HEK293 (cell line): ENCODE data around the gene VPS18.

Source experiments
- KLF1 ChIP-seq: fragments of 450-650 bp; formaldehyde crosslinking; IDR thresholded peaks from 2 replicates; pipeline ENCODE4 v1.5.1; 2016; ENCODE audit warnings: missing biosample characterization, missing genetic modification characterization
- SCRT1 ChIP-seq: fragments of 450-650 bp; formaldehyde crosslinking; IDR thresholded peaks from 2 replicates; pipeline ENCODE4 v1.5.1; 2016; ENCODE audit warnings: missing biosample characterization, missing genetic modification characterization, borderline replicate concordance
- TCF7L2 ChIP-seq: IDR thresholded peaks from 2 replicates; pipeline ENCODE4 v1.6.1; 2011; ENCODE audit warnings: low read depth, mild to moderate bottlenecking, inconsistent platforms, low read length, moderate library complexity, borderline replicate concordance
- ZBTB7A ChIP-seq: fragments of 450-650 bp; formaldehyde crosslinking; IDR thresholded peaks from 2 replicates; pipeline ENCODE4 v1.5.1; 2016; ENCODE audit warnings: low read depth, missing biosample characterization, missing genetic modification characterization
- ZBTB8A ChIP-seq: fragments of 450-650 bp; formaldehyde crosslinking; IDR thresholded peaks from 2 replicates; pipeline ENCODE4 v1.5.1; 2016; ENCODE audit warnings: missing biosample characterization, missing genetic modification characterization
- ZNF174 ChIP-seq: fragments of 450-650 bp; formaldehyde crosslinking; IDR thresholded peaks from 2 replicates; pipeline ENCODE4 v1.5.0; 2017; ENCODE audit warnings: missing biosample characterization, mild to moderate bottlenecking, missing genetic modification characterization
- ZNF341 ChIP-seq: fragments of 450-650 bp; formaldehyde crosslinking; IDR thresholded peaks from 2 replicates; pipeline ENCODE4; 2016; ENCODE audit warnings: low read depth, missing biosample characterization, missing genetic modification characterization
- ZNF350 ChIP-seq: fragments of 450-650 bp; formaldehyde crosslinking; IDR thresholded peaks from 2 replicates; pipeline ENCODE4 v1.5.0; 2017; ENCODE audit warnings: missing biosample characterization, mild to moderate bottlenecking, missing genetic modification characterization
- ZNF510 ChIP-seq: fragments of 450-650 bp; formaldehyde crosslinking; IDR thresholded peaks from 2 replicates; pipeline ENCODE4 v1.5.1; 2018; ENCODE audit warnings: mild to moderate bottlenecking, missing genetic modification characterization, missing biosample characterization; ENCODE audit not compliant: insufficient replicate concordance
- TF ChIP-seq, protein P1 (sequence below): fragments of 450-650 bp; formaldehyde crosslinking; IDR thresholded peaks from 2 replicates; pipeline ENCODE4 v1.5.1; 2016; ENCODE audit warnings: missing biosample characterization, missing genetic modification characterization
- TF ChIP-seq, protein P2 (sequence below): fragments of 450-650 bp; formaldehyde crosslinking; IDR thresholded peaks from 2 replicates; pipeline ENCODE4 v1.5.1; 2016; ENCODE audit warnings: missing biosample characterization, missing genetic modification characterization
- TF ChIP-seq, protein P3 (sequence below): fragments of 450-650 bp; formaldehyde crosslinking; IDR thresholded peaks from 2 replicates; pipeline ENCODE4 v1.5.1; 2016; ENCODE audit warnings: missing biosample characterization, missing genetic modification characterization

DNA sequence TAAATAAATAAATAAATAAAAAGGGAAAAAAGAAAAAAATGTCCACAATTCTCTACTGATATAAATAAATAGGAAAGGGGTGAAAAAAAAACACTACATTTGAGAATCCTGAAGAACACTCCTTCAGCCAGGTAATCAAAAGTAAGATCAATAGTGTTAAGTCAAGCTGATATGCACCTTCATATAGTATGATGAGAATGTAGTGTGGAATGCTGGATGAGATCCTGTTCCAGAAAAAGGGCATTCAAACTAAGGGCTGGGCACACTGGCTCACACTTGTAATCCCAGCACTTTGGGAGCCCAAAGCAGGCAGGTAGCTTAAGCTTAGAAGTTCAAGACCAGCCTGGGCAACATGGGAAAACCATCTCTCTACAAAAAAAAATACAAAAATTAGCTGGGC lies 5.1 kb upstream of the VPS18 start:
- TF ChIP-seq, protein P1, sequence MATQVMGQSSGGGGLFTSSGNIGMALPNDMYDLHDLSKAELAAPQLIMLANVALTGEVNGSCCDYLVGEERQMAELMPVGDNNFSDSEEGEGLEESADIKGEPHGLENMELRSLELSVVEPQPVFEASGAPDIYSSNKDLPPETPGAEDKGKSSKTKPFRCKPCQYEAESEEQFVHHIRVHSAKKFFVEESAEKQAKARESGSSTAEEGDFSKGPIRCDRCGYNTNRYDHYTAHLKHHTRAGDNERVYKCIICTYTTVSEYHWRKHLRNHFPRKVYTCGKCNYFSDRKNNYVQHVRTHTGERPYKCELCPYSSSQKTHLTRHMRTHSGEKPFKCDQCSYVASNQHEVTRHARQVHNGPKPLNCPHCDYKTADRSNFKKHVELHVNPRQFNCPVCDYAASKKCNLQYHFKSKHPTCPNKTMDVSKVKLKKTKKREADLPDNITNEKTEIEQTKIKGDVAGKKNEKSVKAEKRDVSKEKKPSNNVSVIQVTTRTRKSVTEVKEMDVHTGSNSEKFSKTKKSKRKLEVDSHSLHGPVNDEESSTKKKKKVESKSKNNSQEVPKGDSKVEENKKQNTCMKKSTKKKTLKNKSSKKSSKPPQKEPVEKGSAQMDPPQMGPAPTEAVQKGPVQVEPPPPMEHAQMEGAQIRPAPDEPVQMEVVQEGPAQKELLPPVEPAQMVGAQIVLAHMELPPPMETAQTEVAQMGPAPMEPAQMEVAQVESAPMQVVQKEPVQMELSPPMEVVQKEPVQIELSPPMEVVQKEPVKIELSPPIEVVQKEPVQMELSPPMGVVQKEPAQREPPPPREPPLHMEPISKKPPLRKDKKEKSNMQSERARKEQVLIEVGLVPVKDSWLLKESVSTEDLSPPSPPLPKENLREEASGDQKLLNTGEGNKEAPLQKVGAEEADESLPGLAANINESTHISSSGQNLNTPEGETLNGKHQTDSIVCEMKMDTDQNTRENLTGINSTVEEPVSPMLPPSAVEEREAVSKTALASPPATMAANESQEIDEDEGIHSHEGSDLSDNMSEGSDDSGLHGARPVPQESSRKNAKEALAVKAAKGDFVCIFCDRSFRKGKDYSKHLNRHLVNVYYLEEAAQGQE (tag by site-specific recombination): no peak
- TF ChIP-seq, protein P2, sequence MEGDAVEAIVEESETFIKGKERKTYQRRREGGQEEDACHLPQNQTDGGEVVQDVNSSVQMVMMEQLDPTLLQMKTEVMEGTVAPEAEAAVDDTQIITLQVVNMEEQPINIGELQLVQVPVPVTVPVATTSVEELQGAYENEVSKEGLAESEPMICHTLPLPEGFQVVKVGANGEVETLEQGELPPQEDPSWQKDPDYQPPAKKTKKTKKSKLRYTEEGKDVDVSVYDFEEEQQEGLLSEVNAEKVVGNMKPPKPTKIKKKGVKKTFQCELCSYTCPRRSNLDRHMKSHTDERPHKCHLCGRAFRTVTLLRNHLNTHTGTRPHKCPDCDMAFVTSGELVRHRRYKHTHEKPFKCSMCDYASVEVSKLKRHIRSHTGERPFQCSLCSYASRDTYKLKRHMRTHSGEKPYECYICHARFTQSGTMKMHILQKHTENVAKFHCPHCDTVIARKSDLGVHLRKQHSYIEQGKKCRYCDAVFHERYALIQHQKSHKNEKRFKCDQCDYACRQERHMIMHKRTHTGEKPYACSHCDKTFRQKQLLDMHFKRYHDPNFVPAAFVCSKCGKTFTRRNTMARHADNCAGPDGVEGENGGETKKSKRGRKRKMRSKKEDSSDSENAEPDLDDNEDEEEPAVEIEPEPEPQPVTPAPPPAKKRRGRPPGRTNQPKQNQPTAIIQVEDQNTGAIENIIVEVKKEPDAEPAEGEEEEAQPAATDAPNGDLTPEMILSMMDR (tag by site-specific recombination): no peak
- TF ChIP-seq ZNF174 (tag by site-specific recombination): no peak
- no peak for TF ChIP-seq ZBTB8A (tag by site-specific recombination)
- TF ChIP-seq ZNF510 (tag by site-specific recombination): no peak
- TF ChIP-seq SCRT1 (tag by site-specific recombination): no peak
- no peak for TF ChIP-seq KLF1 (tag by site-specific recombination)
- TF ChIP-seq ZBTB7A: no peak
- no peak for TF ChIP-seq ZNF341 (tag by site-specific recombination)
- TF ChIP-seq TCF7L2: no peak
- TF ChIP-seq ZNF350 (tag by site-specific recombination): no peak
- TF ChIP-seq, protein P3, sequence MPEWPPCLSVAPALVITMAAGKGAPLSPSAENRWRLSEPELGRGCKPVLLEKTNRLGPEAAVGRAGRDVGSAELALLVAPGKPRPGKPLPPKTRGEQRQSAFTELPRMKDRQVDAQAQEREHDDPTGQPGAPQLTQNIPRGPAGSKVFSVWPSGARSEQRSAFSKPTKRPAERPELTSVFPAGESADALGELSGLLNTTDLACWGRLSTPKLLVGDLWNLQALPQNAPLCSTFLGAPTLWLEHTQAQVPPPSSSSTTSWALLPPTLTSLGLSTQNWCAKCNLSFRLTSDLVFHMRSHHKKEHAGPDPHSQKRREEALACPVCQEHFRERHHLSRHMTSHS: no peak
